Endothelial cell of hepatic sinusoid (primary cell): ENCODE results near the gene TMEM81.

Experiments
- in situ Hi-C: cut with HindIII; loops from 2 replicates; pipeline ENCODE4 v1.10.0; 2017; ENCODE audit warnings: low sequenced_read_pairs

TMEM81 gene

GRCh38 chr1:205061665-205062069 lies 22.6 kb downstream of the TMEM81 start:
- in situ Hi-C loops, result no loop called here

DNA sequence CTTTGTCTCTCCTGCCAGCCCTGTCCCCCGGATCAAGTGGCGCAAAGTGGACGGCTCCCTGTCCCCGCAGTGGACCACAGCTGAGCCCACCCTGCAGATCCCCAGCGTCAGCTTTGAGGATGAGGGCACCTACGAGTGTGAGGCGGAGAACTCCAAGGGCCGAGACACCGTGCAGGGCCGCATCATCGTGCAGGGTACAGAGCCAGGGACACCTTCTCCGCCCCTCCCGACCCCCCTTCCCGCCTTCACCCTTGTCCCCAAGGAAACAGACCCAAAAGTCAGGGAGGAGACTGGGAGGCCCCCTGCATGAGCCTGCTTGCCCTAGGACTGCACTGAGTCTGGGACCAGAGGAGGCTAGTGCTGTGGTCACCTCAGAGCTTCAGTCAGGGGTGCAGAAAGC lies 23.0 kb downstream of the TMEM81 start:
- in situ Hi-C loops, result no loop called here

- in situ Hi-C loops, result no loop called here
These were observed 23.5 kb downstream of the TMEM81 start for GRCh38 chr1:205060746-205061145.

GRCh38 chr1:205059660-205060059 lies 24.6 kb downstream of the TMEM81 start:
- in situ Hi-C loops, result loop anchor here (10.0 kb wide), 1 partner anchor 55 kb away; no protein-coding TSS in a partner anchor

GRCh38 chr1:205058853-205059252 lies 25.4 kb downstream of the TMEM81 start:
- in situ Hi-C loops, result loop anchor here (10.0 kb wide), 1 partner anchor 54 kb away; no protein-coding TSS in a partner anchor

GRCh38 chr1:205057808-205058575 lies 26.3 kb downstream of the TMEM81 start:
- in situ Hi-C loops, result loop anchor here (10.0 kb wide), 1 partner anchor 53 kb away; no protein-coding TSS in a partner anchor

- in situ Hi-C loops, result loop anchor here (10.0 kb wide), 1 partner anchor 52 kb away; no protein-coding TSS in a partner anchor
These were observed 27.2 kb downstream of the TMEM81 start for GRCh38 chr1:205056956-205057568.

GRCh38 chr1:205056188-205056611 lies 28.1 kb downstream of the TMEM81 start:
- in situ Hi-C loops, result loop anchor here (10.0 kb wide), 1 partner anchor 51 kb away; no protein-coding TSS in a partner anchor

DNA sequence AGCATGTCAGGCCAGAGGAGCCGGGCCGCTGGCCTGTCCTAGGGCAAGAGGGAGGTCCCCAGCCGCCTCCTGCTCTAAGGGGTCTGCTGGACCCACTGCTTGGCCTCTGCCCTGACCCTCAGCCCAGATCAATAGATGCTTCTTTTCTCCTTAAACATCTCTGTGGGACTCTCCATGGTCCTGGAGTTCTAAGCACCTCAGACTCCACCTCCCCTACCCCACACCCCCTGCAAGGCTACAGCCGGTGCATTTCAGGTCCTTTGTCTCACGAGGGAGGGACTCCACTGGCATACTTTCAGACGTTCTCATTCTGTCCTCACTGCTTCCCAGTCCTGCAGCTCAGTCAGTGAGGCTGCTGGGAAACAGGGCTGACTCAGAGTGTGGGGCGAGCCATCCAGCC lies 30.2 kb downstream of the TMEM81 start:
- in situ Hi-C loops, result loop anchor here (10.0 kb wide), 1 partner anchor 49 kb away; no protein-coding TSS in a partner anchor

DNA sequence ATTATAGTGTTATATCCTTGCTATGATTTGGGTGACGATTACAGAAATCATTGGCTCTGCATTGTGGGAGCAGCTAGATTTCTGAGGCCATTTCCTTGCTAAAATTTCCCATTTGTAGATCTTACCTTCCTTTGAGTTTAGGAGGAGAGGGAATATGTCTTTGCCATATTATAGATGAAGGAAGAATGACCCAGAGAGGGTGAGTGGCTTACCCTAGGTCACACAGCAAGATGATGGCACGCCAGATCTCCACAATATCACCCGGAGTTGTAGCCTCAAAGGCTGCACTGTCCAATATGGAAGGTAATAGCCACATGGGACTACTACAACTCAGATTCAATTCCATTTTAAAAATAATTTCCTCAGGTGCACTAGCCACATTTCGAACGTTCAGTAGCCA lies 31.0 kb downstream of the TMEM81 start:
- in situ Hi-C loops, result loop anchor here (10.0 kb wide), 1 partner anchor 48 kb away; no protein-coding TSS in a partner anchor

- in situ Hi-C loops, result loop anchor here (10.0 kb wide), 1 partner anchor 48 kb away; no protein-coding TSS in a partner anchor
These were observed 31.6 kb downstream of the TMEM81 start for GRCh38 chr1:205052690-205053089.

GRCh38 chr1:205049479-205049878 lies 34.8 kb downstream of the TMEM81 start:
- in situ Hi-C loops, result no loop called here

DNA sequence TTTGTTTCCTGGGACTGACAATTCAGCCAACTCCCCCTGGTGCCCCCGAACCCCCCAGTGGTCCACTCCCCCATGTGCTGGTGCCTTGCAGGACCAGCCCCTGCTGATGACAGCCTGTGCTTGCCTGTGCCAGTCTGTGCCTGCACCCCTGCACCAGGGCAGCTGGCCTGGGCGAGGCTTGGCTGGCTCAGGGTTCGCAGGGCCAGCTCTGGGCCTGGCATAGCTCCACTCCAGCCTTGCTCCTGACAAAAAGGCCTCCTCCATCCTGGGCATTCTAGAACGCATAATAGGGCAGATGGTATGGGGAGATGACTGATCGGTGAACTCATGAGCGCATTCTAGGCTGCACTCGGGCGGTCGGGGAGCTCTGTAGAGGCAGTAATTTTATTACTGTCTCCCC lies 35.9 kb downstream of the TMEM81 start:
- in situ Hi-C loops, result no loop called here

GRCh38 chr1:205047764-205048231 lies 36.5 kb downstream of the TMEM81 start:
- in situ Hi-C loops, result no loop called here

GRCh38 chr1:205046870-205047269 lies 37.4 kb downstream of the TMEM81 start:
- in situ Hi-C loops, result no loop called here

- in situ Hi-C loops, result no loop called here
These were observed 39.1 kb downstream of the TMEM81 start for GRCh38 chr1:205045146-205045545.

- in situ Hi-C loops, result no loop called here
These were observed 39.5 kb downstream of the TMEM81 start for GRCh38 chr1:205044741-205045140.

DNA sequence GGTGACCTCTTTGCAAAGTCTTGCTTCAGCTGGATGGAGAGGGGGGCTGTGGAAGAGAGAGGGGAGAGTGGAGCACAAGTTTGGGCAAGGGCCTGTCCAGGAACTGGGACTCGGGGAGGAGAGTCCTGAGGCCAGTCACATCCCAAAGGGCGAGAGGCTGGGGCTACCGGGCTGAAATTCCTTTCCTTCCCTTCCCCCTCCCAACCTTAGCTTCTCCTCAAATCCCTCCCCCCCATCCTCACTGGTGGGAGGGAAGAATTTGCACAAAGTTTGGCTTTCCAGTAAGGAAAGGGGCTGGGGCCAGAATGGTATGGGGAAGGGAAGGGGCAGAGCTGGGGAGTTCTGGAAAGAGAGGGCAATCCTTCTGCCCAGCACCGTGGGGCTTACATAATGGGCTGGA lies 40.4 kb downstream of the TMEM81 start:
- in situ Hi-C loops, result no loop called here

GRCh38 chr1:205042911-205043806 lies 41.1 kb downstream of the TMEM81 start, which contains the start of gene CNTN2:
Gene CNTN2, plus strand, starts transcription at chr1:205043212. Its CDS starts 9,974 bp downstream, at chr1:205053186.
- in situ Hi-C loops, result no loop called here
